Amniotic epithelial cell (primary cell): Measurements from ENCODE around the gene TMEM87B.

Source experiments
- DNase-seq: peaks from one replicate; pipeline ENCODE4 v3.0.0-alpha.2; 2010; ENCODE audit warnings: low read depth

The TMEM87B gene

DNA sequence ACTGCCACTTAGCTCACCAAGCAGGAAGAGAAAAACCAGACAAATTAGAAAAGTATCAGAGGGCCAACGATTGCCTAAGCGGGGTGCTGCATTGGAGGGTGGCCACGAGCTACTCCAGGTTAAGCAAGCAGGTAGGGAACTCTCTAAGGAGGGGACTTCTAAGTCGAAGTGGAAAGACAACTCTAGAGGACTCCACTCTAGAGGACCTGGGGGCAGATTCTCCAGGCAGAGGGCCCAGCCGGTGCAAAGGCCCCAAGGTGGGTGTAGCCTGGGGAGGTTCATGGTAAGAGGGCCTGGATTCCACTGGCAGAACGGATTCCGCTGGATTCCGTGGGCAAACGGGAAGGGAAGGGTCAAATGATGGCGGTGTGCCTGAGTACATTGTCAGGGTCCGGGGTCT, 95.8 kb downstream of the TMEM87B start:
- no peak for DNase-seq

DNA sequence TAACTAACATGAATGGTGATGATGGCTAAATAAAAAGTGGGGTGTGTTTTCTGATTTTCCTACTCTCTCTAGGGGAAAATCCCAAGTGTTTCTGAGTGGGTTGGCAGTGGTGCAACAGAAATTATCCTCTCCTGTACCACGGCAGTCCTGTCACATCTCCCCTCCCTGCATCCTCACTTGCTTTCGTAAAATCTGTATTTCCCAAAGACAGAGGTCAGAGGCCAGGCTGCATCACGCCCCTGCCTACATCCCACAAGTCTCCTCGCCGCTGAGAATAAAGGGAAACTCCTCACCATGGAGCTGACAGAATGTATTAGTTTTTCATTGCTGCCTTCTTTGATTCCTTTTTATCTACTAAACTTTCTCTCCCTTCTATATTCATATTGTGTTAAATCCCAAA, 96.2 kb downstream of the TMEM87B start:
- DNase-seq, result no peak

DNA sequence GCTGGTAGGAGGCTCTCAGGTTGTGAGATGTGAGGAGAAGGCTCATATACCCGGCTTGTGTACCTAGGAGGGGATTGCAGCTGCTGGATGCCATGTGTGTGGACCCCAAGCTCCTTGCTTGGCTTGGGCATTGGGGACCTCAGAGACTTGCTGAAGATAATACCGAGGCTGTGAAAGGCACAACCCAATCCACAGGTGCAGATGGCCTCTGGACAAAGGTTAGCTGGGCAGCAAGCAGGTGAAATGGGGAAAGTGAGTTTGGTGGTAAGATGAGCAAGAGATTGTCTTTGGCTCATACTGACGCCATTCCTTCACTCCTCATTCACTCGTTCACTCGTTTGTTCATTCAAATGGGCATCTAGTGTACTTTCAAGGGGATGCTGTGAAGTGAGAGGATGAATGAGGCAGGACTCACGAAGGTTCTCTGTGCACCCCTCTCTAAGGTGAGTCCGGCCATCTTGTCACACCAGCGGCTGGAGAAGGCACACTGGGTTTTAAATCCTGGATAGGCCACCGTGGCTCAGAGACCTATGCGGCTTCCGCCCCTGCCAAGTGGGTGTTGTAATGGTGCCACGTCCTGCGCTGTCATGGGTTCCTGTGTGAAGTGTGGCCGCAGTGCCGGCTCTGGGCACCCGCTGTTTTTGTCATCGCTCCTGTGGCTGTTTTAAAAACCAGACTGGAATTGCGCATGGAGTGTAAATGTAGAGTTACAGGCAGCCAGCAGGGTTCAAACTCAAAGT, 96.8 kb downstream of the TMEM87B start:
- no peak for DNase-seq

DNA sequence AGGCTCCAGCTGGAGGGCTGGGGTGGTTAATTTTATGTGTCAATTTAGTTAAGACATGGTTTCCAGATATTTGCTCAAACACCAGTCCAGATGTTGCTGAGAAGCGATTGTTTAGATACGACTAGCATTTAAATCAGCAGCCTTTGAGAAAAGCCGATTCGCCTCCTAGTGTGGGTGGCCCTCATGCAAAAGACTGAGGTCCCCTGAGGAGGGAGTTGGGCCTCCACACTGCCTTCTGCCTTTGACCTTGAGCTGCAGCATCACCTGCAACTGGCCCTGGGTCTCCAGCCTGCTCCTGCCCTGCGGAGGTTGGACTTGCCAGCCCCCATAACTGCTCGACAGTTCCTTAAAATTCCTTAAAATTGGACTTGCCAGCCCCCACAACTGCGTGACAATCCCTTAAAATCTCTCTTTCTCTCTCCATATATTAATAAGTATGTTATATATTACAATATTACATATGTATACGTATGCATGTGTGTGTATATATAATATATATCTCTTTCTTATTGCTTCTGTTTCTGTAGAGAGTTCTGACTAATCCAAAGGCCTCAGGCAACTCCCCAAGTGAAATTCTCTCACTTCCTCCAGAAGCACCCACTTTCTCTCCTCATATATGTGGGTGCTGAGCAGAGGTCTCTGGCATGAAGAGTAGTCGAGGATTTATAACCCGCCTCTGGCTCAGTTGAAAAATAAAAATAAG, 97.6 kb downstream of the TMEM87B start:
- DNase-seq, result no peak

DNA sequence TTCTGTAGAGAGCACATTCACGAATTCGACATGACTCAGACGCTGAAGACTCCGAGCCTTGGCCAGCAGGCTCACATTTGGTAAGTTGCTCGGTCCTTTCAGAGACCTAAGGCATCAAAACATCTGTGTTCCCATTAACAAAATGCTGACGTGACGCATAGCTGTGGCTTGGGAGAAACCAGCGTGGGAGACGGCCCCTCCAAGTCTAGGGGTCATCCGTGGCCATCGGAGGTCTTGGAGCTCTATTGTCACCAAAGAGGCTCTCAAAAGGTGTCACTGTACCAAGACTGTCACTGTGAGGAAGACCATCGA, 98.1 kb downstream of the TMEM87B start:
- no peak for DNase-seq

DNA sequence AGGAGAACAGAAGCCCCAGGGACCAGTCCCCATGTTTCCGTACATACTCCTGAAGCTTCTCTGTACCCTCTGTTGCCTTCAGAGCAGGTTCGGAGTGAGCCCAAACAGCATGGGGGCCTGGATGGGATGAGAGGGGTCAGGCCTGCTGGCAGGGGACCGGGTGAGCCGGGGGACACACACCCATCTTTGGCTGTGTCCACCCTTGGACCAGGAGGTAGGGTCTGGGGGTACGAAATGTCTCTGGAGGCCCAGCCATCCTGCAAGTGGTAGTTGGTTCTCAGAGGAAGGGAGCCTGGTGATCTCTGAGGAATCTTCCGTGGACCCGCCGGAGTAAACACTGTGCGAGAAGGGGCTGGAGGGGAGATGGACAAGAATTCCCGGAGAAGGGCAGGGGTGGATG, 98.4 kb downstream of the TMEM87B start:
- DNase-seq, result no peak

DNA sequence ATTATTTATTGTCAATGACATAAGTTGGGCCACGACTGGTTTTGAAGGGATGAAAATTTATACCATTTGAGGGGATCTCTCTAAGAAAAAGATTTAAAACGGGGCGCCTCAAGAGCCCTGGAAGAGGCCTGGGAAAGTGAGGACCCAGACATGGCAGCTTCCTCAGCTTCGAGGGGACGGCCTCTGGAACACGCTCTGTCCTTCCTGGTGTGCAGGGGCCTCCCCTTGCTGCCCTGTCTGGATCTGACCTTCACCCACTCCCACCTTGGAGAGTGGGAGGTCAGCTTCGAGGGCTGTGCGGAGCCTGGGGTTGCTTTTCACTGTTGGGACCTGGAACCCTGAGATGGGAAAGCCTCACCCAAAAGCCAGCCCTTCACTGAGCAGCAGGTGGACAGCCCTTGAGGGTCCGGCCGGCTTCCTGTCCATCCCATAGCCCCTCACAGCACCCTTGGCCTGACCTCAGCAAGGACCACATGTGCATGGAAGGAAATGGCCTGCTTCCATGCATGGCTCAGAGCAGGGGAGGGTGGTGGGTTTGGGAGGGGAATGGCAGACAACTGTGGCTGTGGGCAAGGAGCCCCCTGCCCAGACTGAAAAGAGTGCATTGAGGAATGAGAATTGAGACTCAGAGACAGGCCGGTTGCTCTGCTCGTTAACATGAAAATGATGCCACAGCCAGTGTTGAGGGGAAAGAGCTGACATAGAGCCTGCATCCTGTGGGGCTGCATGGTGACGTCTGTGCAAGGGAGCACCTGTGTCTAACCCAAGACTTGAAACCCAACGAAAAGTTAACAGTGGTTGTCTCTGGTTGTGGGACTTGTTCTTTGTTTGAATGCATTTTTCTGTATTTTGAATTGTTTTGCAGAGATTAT, 99.4 kb downstream of the TMEM87B start:
- no peak for DNase-seq

DNA sequence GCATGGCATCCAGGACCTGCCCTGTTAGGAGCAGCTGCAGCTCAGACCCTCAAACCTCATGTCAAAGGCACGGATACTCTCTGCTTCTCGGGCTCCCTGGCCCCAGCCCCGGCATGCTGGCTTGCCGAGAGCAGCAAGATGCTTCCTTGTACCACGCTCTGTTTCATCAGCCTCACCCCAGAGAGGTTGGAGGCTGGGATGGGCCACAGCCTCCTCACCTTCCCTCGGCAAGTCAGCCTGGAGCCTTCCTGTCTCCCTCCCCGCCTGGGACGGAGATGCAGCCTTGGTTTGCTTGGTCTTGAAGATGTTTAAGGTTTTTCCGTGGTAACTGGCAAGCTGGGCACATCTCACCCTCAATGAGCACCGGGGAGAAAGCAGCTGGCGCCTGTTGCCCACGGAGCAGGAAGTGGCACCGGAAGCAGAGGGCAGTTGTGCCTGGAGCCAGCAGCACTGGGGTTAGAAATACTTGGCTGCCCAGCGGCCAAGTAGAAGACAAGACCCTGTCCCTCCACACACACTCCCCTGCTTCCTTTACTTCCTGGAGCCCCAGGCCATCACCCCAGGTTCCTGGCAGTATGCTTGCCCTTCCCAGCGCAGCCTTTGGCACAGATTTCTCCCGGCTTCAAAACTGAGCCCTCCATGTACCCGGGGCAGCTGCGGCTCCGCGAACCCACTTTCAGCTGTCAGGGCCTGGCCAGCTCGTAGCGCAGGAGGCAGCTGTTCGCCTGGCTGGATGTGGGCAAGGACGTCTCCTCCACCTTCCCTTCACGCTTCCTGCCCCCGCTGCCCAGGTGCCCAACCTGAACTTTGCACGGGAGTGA, 100.5 kb downstream of the TMEM87B start:
- no peak for DNase-seq

DNA sequence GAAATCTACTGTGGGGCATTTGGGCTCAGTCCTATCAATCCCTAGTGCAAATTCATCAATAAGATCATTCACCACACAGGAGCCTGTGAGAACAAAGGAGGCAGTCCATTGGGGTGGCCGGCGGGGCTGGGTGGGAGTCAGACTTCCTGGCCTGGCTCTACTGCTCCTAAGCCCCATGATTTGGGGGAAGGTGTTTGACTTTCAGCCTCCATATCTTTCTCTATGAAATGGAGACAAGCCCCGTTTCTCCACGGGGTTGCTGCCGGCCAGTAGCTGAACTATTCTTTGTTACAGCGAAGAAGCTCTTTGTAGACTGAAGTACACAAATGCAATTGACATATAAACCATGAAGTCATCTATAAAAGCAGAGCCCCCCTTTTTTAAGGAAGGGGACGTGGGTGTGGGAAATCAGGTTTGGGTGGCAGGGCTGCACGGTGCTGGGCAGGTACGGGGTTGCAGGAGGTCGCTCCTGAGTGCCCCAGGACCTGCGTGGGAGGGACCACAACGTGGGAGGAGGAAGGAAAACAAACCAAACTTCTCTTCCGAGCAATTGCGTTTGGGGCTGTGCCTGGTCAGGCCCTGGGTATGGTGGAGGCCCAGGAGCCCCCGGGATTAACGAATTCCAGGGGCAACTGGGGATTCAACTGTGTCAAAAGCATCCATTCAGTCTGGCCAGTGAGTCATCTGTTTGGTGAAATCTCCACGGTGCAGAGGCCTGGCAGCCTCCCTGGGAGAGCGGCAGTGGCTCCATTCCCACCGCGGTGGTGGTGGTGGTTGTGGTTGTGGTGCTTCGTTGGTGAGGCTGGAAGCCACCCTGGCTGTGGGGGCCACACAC, 101.3 kb downstream of the TMEM87B start:
- DNase-seq, result peak; percentile 73

DNA sequence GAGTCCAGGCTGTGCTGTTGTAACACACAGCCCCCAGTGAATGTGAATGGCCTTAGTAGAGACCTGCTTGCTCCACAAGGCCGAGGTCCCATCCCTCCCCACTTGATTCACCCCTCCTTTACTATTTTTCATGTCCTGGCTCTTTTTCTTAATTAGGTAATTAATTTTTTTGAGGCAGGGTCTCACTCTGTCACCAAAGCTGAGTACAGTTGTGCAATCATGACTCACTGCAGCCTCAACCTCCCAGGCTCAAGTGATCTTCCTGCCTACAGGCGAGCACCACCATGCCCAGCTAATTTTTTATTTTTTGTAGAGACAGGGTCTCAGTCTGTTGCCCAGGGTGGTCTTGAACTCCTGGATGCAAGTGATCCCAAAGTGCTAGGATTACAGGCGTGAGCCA, 102.4 kb downstream of the TMEM87B start:
- no peak for DNase-seq

DNA sequence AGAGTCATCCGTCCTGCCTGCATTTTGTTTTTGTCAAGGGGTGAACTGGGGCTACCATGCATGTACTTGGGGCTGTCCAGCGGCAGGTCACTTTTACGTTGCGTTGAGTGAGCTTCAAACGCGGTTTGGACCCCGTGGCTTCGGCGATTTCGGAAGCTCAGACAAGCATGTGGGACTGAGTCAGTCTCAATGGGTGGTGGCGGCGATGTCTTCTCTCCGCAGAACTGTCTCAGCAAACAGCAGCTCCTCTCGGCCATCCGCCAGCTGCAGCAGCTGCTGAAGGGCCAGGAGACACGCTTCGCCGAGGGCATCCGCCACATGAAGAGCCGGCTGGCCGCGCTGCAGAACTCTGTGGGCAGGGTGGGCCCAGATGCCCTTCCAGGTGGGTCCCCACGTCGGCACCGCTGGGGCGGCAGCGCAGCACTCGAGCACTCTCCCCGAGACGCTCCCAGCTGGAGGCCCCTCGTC, 104.4 kb downstream of the TMEM87B start:
- DNase-seq, result no peak

DNA sequence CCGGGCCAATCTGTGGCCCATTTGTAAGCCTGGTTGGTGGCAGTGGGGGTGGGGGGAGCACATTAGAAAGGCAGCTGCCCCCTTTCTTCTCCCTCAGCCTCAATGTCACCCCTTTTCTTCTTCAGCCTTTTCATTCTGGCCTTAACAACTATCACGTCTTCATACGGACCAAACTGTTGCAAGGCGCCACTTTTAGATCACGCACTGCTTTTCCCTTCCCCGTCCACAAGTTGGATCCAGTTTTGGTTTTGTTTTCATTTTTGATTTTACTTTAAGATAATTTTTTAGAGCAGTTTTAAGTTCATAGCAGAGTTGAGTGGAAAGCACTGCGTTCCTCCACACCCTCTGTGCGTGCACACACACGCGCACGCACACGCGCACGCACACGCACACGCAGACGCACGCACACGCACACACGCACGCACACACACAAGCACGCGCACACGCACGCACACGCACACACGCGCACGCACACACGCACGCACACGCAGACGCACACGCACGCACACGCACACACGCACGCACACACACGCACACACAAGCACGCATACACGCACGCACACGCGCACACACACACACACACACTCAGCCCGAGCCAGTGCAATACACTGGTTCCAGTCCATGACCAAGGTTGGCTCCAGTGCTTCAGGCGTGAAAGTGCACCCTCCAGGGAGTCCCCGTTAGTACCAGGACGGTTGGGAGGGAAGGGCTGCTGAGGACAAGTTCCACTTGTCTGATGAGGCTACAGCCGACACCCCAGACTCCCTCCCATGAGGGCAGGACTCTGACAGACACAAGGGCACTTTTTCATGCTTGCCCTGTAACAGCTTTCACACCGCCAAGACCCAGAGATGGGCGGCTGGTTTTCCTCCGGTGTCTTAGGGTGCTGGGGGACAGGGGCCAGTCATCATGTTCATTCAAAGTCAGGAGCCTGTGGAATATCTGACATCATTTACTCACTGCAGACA, 105.5 kb downstream of the TMEM87B start:
- no peak for DNase-seq

DNA sequence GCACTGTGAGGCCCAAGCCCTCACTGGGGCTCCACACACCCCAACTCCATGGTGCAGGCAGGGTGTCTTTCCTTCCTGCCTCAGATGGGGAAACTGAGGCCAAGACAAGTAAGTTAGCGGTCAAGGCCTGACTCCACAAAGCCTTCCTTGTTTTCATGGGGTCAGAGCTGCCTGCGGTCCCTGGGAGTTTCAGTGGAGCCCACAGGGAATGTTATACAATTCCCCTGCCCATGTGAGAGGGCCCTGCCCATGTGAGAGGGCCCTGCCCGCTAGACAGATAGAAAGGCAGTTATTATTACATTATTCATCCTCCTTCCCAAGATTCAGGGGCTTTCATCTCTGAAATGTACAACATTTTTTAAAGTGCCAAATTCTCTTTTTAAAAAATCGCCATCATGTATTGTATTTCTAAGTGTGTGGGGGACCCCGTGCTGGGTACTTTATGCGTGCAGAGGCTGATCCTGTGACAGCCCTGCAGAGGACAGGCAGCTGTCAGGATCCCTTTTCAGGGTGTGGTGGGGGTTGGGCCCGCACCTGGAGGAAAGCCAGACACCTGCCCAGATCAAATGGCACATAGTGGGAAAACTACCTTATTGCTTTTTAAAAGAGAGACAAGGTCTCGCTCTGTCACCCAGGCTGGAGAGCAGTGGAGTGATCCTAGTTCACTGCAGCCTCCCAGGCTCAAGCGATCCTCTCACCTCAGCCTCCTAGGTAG, 106.5 kb downstream of the TMEM87B start:
- DNase-seq, result no peak

DNA sequence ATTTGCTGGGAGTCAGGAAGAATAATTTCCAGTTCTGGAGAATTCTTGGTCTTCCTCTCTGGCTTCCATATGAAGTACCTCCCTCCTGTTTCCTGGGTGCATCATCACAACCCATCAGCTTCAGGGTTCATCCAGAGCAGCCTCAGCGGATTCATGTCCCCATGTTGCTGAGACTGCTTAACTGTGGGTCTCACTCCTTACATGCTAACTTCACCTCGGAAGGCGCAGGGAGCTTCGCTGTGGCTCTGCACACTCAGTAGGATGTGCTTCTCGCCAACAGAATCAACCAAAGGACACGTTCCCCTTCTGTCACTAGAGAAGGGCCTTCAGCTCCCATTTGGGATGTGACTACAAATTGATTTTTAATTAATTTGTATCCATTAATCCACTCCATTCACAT, 107.3 kb downstream of the TMEM87B start:
- DNase-seq, result no peak

DNA sequence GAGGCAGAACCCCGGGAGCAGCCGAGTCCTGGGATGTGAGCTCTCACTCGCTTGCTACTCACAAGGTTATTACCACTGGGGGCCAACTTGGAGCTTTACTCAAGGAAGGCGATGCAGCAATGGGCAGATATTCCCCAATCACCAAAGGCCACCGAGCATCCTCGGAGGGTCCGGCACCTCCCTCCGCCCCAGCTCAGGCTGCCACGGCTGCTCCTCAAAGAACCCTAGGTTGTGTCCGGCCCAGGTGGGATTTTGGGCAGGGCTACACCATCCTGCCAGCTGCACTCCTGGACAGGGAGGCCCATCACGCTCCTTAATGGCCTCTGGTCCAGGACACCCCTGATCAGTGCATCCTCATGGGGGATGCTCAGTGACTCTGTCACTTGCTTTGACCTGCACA, 107.9 kb downstream of the TMEM87B start:
- DNase-seq, result no peak

DNA sequence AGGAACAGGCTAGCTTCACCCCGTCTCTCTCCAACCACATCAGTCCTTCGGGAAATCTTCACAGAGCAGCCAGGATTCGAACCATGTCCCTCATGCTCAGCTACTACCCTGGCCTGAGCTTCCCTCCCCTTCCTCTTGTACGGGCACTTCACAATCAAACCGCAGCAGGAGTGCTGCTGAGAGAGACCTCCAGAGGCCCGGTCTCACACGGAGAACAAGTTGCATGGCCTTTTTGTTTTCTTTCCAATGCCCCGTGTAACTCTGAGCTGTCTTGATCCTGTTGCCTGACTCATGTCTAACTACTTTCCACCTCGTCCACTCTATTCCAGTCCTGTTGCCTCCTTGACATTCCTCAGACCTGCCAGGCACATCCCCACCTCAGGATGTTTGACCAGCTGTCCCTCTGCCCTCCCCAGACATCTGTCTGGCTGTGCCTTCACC, 108.5 kb downstream of the TMEM87B start:
- DNase-seq, result peak; percentile 4

DNA sequence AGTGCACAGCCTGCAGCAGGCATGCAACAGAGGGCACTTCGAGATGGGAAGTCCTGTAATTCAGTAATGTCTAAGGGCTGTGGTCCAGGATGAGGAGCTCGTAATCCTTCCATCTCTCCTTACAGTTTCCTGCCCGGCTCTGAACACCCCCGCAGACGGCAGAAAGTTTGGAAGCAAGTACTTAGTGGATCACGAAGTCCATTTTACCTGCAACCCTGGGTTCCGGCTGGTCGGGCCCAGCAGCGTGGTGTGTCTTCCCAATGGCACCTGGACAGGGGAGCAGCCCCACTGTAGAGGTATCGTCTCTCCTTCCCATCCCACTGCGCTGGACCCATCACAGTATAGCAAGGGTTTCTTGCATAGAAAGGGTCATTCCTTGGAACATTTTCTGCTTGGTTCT, 109.8 kb downstream of the TMEM87B start:
- no peak for DNase-seq

DNA sequence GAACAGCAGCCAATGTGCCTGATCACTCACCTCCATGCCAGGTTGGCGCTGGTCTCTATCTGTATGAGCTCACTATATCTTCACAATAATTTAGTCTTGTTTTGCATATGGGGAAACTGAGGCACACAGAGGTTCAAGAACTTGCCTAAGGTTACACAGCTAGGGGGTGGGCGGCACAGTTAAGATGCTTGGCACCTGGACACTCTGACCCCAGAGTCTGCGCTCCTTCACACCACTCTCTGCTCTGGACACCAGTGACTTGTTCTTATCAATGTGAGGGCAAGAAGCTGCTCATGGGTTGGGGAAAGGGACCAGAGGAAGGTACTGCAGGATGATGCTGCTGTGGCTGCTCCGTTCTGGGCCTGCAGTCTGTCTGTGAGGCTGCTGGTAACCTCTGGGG, 110.2 kb downstream of the TMEM87B start:
- no peak for DNase-seq

DNA sequence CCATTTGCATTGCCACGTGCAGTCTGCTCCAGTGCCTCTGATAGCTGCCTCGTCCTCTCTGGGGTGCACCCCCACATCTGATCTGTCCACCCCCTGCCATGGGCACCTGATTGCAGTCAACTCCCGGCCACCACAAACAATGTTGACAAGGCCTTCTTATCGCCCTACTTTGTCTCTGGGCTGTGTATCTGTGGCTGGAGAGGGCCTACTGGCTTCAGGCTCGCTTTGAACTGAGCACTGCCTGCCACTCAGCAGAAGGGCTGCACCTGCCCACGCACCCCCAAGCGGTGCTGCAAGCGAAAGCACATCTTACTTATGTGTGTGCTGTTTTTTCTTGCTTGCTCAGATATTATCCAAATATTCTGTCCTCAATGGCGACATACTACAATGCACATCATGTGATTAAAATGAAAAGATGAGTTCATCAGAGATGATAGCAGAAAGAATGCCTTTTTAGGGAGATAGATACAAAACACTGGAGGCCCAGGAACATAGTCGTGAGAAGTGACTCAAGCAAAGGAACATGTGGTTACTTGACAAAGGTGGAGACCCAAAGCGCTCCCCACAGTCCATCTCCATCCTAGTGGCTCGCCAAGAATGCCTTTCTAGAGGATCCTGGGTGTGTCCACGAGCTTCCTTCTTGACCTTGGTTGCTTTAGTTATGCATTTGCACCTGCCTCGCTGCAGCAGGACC, 111.9 kb downstream of the TMEM87B start:
- DNase-seq, result no peak
